ENCODE data around the gene MRTO4. TPM values are rescaled to one million over a fixed set of nuclear protein-coding genes. Genes with fewer than 3 reads are reported as not detected.

The MRTO4 gene
- total and polyA plus RNA-seq, 10 of the 15 experiments (the other 5 are each of a cell fraction or from before 2014, with no cell fraction given), result 43.5 to 99.5 (median 69.7) TPM

- TF ChIP-seq CUX1 (IDR thresholded peaks at IDR 0.05; ENCODE audit: insufficient replicate concordance, low read depth, low read length), result no peak
- no peak for TF ChIP-seq SIX5 (IDR thresholded peaks at IDR 0.05; ENCODE audit: low read depth, low read length, severe bottlenecking)
- no peak for TF ChIP-seq NFXL1 (IDR thresholded peaks at IDR 0.05; ENCODE audit: borderline replicate concordance)
- no peak for TF ChIP-seq NFYA (IDR thresholded peaks at IDR 0.05; ENCODE audit: borderline replicate concordance, low read depth, low read length)
- no peak for TF ChIP-seq LARP7 (IDR thresholded peaks at IDR 0.05)
These were observed 37.6 kb downstream of the MRTO4 start (continued) for GRCh38 chr1:19289244-19289643.

- CTCF ChIA-PET, result no interaction called here
- no peak for FAIRE-seq
- Histone ChIP-seq H3K4me2 (ENCODE audit: control insufficient read depth, insufficient read depth) (no peak overlapping the region), H4K20me1 (ENCODE audit: control insufficient read depth, insufficient read depth) (no peaks in the 10 kb centered on the region), H2AFZ (ENCODE audit: control insufficient read depth, low read depth, low read length) (no peak overlapping the region), H3K27me3 (replicated peaks in 1 of 2; ENCODE audit: control insufficient read depth in 2 of 2, insufficient read depth in 2 of 2, low read length in 1 of 2) (no peaks in the 10 kb centered on the region), H3K9ac (ENCODE audit: control insufficient read depth, insufficient read depth, low read length) (no peak overlapping the region), H3K36me3 (ENCODE audit: control insufficient read depth in 2 of 2, insufficient read depth in 2 of 2, low read length in 1 of 2) (no peaks in the 10 kb centered on the region), H3K9me3 (replicated peaks; ENCODE audit: control insufficient read depth, insufficient read depth, low read length) (peaks cover 13% of the 10 kb centered on the region), H3K4me3 (no peak overlapping the region), H3K4me1 (ENCODE audit: control insufficient read depth, insufficient read depth, low read length) (no peaks in the 10 kb centered on the region), H3K27ac (ENCODE audit: control insufficient read depth, insufficient read depth) (no peak overlapping the region), H3K79me2 (ENCODE audit: control insufficient read depth, insufficient read depth, low read length) (no peaks in the 10 kb centered on the region)
- SMC1A ChIA-PET (ENCODE audit: uncharacterized antibody, unreplicated experiment), result no interaction called here
- no peak for DNase-seq (ENCODE audit: low read depth, low spot score)
- WGBS (ENCODE audit: insufficient coverage, insufficient replicate concordance, low lambda C conversion rate, missing lambda C conversion rate), result 81% methylated on average over 2 of the region's 2 CpGs
- intact Hi-C loops (cut with micrococcal nuclease; ENCODE audit: unreplicated experiment), result no loop called here
- in situ Hi-C loops (cut with MboI), result no loop called here
- no TSS peak for BruUV-seq (replicated peaks)
- POLR2A ChIA-PET, result no interaction called here
- RAD21 ChIA-PET (ENCODE audit: unreplicated experiment), result no interaction called here
- ATAC-seq, result no peak
- no peak for TF ChIP-seq ZBTB11 (CRISPR knock-in tag; IDR thresholded peaks at IDR 0.05)
- TF ChIP-seq IRF5 (IDR thresholded peaks at IDR 0.05; ENCODE audit: borderline replicate concordance), result no peak
- no peak for TF ChIP-seq RBBP5 (conservative IDR thresholded peaks at IDR 0.05)
- no peak for TF ChIP-seq YBX1 (IDR thresholded peaks at IDR 0.05)
- TF ChIP-seq ZNF207 (IDR thresholded peaks at IDR 0.05; ENCODE audit: borderline replicate concordance), result no peak
- TF ChIP-seq IKZF2 (IDR thresholded peaks at IDR 0.05), result no peak
These were observed 43.0 kb downstream of the MRTO4 start for GRCh38 chr1:19294638-19295037.

All from GM12878 (cell line).